H1 (cell line): ENCODE data around the gene WRAP53. TPM values are rescaled to one million over a fixed set of nuclear protein-coding genes. Genes with fewer than 3 reads are reported as not detected.

Experiments
- CTCF ChIA-PET: fragments of 300-600 bp; sonication (Branson Sonifier 250); formaldehyde crosslinking; loops from one replicate; lab custom pipeline; 2021; ENCODE audit not compliant: partially characterized antibody; lab: Charles Lee
- POLR2A ChIA-PET: fragments of 300-600 bp; sonication (Branson Sonifier 250); formaldehyde crosslinking; loops from one replicate; lab custom pipeline; 2021; ENCODE audit warnings: inconsistent platforms; ENCODE audit not compliant: partially characterized antibody; lab: Charles Lee
- DNase-seq, 2 experiments: peaks; one replicate each; pipeline versions ENCODE4 v3.0.0 to v3.0.0-alpha.2; 2010 to 2022; ENCODE audit warnings: low spot score in 2 of 2, low read depth in 1 of 2, mixed read lengths in 1 of 2
- FAIRE-seq: peaks from 2 replicates; lab custom pipeline; 2011; peaks lifted over from hg19 to GRCh38; lab: Jason Lieb, UNC
- H2AFZ ChIP-seq: 2 replicates; pipeline ENCODE4 v1.8.1; 2012; ENCODE audit warnings: low read length, inconsistent platforms
- H2AK5ac ChIP-seq: 2 replicates; pipeline ENCODE4 v1.6.1; 2013; ENCODE audit warnings: low read depth, low read length
- H2BK120ac ChIP-seq: replicated peaks from 2 replicates; pipeline ENCODE3; 2013; ENCODE audit warnings: low read depth, low read length, inconsistent platforms
- H2BK12ac ChIP-seq: 2 replicates; pipeline ENCODE4 v1.6.1; 2013; ENCODE audit warnings: low read depth, low read length
- H2BK15ac ChIP-seq: 2 replicates; pipeline ENCODE4 v1.6.1; 2013; ENCODE audit warnings: low read length
- H2BK20ac ChIP-seq: 2 replicates; pipeline ENCODE4 v1.6.1; 2013; ENCODE audit warnings: low read length
- H2BK5ac ChIP-seq: 2 replicates; pipeline ENCODE4 v1.6.1; 2013; ENCODE audit warnings: low read depth, low read length
- H3K14ac ChIP-seq: 2 replicates; pipeline ENCODE4 v1.6.1; 2013; ENCODE audit warnings: inconsistent platforms; ENCODE audit not compliant: insufficient read length
- H3K18ac ChIP-seq: 2 replicates; pipeline ENCODE4 v1.6.1; 2013; ENCODE audit warnings: low read length; ENCODE audit errors: extremely low read depth
- H3K23ac ChIP-seq: 2 replicates; pipeline ENCODE4 v1.6.1; 2013; ENCODE audit warnings: inconsistent platforms; ENCODE audit not compliant: insufficient read length
- H3K23me2 ChIP-seq: 2 replicates; pipeline ENCODE4 v1.6.1; 2013; ENCODE audit warnings: low read depth, low read length
- H3K27ac ChIP-seq: 2 replicates; pipeline ENCODE4 v1.6.1; 2011; ENCODE audit warnings: low read depth, low read length, inconsistent platforms
- H3K27me3 ChIP-seq, 4 experiments: replicated peaks in 1 of 4; 1 replicate in 1 of 4; 2 replicates in 3 of 4; pipeline versions ENCODE4 v1.6.1 to v1.8.1; 2011 to 2013; ENCODE audit warnings: low read length in 3 of 4, mild to moderate bottlenecking in 3 of 4, inconsistent platforms in 2 of 4, mixed read lengths in 2 of 4, moderate library complexity in 1 of 4; ENCODE audit not compliant: control insufficient read depth in 3 of 4, insufficient read depth in 3 of 4; ENCODE audit errors: extremely low read depth in 1 of 4
- H3K36me3 ChIP-seq, 4 experiments: 2 replicates each; pipeline versions ENCODE4 v1.6.1 to v1.8.1; 2011 to 2013; ENCODE audit warnings: mild to moderate bottlenecking in 4 of 4, low read length in 3 of 4, moderate library complexity in 2 of 4, control low read depth in 1 of 4, inconsistent platforms in 1 of 4; ENCODE audit not compliant: insufficient read depth in 4 of 4, control insufficient read depth in 2 of 4
- H3K4ac ChIP-seq: replicated peaks from 2 replicates; pipeline ENCODE3; 2013; ENCODE audit warnings: low read length, low read depth, mixed read lengths, inconsistent platforms; ENCODE audit not compliant: insufficient read length
- H3K4me1 ChIP-seq, 4 experiments: replicated peaks in 1 of 4; 1 replicate in 1 of 4; 2 replicates in 3 of 4; pipeline versions ENCODE4 v1.6.1 to v1.8.1; 2011 to 2013; ENCODE audit warnings: low read length in 3 of 4, inconsistent platforms in 2 of 4, mixed read lengths in 1 of 4; ENCODE audit not compliant: insufficient read depth in 4 of 4, control insufficient read depth in 3 of 4
- H3K4me2 ChIP-seq, 2 experiments: 2 replicates each; pipeline versions ENCODE4 v1.6.1 to v1.8.1; 2011 to 2013; ENCODE audit warnings: low read depth in 2 of 2, low read length in 2 of 2, control low read depth in 1 of 2, inconsistent platforms in 1 of 2, mild to moderate bottlenecking in 1 of 2; ENCODE audit not compliant: insufficient read depth in 1 of 2
- H3K4me3 ChIP-seq, 4 experiments: fragments of 200-600, 300-600 bp in 1 of 4; sonication (generic), shearing (Covaris generic), sonication (Bioruptor Twin) in 1 of 4; 2 replicates each; pipeline versions ENCODE4 v1.5.1 to v1.8.1; 2011 to 2016; ENCODE audit warnings: low read length in 4 of 4, low read depth in 3 of 4, control low read depth in 2 of 4, inconsistent platforms in 2 of 4, mild to moderate bottlenecking in 2 of 4, mixed read lengths in 1 of 4, moderate library complexity in 1 of 4; ENCODE audit not compliant: insufficient read depth in 2 of 4; ENCODE audit errors: extremely low read depth in 1 of 4
- H3K56ac ChIP-seq: replicated peaks from 2 replicates; pipeline ENCODE3; 2013; ENCODE audit warnings: low read depth, mild to moderate bottlenecking, mixed read lengths, low read length, inconsistent platforms; ENCODE audit not compliant: insufficient read length
- H3K79me1 ChIP-seq: 2 replicates; pipeline ENCODE4 v1.6.1; 2013; ENCODE audit warnings: low read depth, low read length, control low read depth
- H3K79me2 ChIP-seq, 2 experiments: 2 replicates each; pipeline versions ENCODE4 v1.6.1 to v1.8.1; 2012 to 2013; ENCODE audit warnings: low read length in 2 of 2, mild to moderate bottlenecking in 2 of 2, inconsistent platforms in 1 of 2; ENCODE audit not compliant: insufficient read depth in 2 of 2, control insufficient read depth in 1 of 2
- H3K9ac ChIP-seq, 4 experiments: replicated peaks in 1 of 4; 1 replicate in 1 of 4; 2 replicates in 3 of 4; pipeline versions ENCODE4 v1.6.1 to v1.8.1; 2011 to 2013; ENCODE audit warnings: low read depth in 3 of 4, low read length in 3 of 4, control low read depth in 2 of 4, mild to moderate bottlenecking in 2 of 4, moderate library complexity in 2 of 4, inconsistent platforms in 1 of 4; ENCODE audit errors: extremely low read depth in 1 of 4
- H3K9me3 ChIP-seq, 2 experiments: 2 replicates each; pipeline versions ENCODE4 v1.6.1 to v1.8.1; 2012 to 2013; ENCODE audit warnings: mild to moderate bottlenecking in 2 of 2, moderate library complexity in 2 of 2, control low read depth in 1 of 2, inconsistent platforms in 1 of 2, low read depth in 1 of 2, low read length in 1 of 2, mixed read lengths in 1 of 2; ENCODE audit not compliant: insufficient read depth in 2 of 2
- H4K20me1 ChIP-seq, 2 experiments: replicated peaks in 1 of 2; 2 replicates each; pipeline versions ENCODE3 to v1.8.1; 2011 to 2013; ENCODE audit warnings: inconsistent platforms in 2 of 2, low read length in 2 of 2, mild to moderate bottlenecking in 1 of 2; ENCODE audit not compliant: insufficient read depth in 2 of 2, control insufficient read depth in 1 of 2
- H4K5ac ChIP-seq: 2 replicates; pipeline ENCODE4 v1.6.1; 2013; ENCODE audit warnings: low read length, low read depth, mixed read lengths, inconsistent platforms; ENCODE audit not compliant: insufficient read length
- H4K8ac ChIP-seq: 2 replicates; pipeline ENCODE4 v1.8.0; 2013; ENCODE audit warnings: mild to moderate bottlenecking, moderate library complexity, low read length, inconsistent platforms; ENCODE audit not compliant: insufficient read depth; ENCODE audit errors: extremely low read depth
- H4K91ac ChIP-seq: replicated peaks from 2 replicates; pipeline ENCODE3; 2013; ENCODE audit warnings: low read length, mixed read lengths, inconsistent platforms; ENCODE audit not compliant: insufficient read length
- KDM5A ChIP-seq: fragments of 200-600 bp; IDR thresholded peaks from 2 replicates; pipeline ENCODE4 v1.7.1; 2012; ENCODE audit warnings: mild to moderate bottlenecking, low read length, inconsistent platforms, mixed read lengths
- WGBS, 2 experiments: shearing (Covaris generic) in 1 of 2; methylation state at CpG; one replicate each; pipeline versions ENCODE4 v1.1.6 to v1.1.7; 2013 to 2015; ENCODE audit warnings: low lambda C conversion rate in 2 of 2, mixed read lengths in 2 of 2, inconsistent platforms in 1 of 2, low coverage in 1 of 2, missing lambda C conversion rate in 1 of 2; ENCODE audit not compliant: insufficient replicate concordance in 2 of 2, insufficient coverage in 1 of 2, insufficient read length in 1 of 2; ENCODE audit errors: extremely low coverage in 1 of 2, missing lambda C conversion rate in 1 of 2; 5-methylcytosine and 5-hydroxymethylcytosine counted together
- polyA plus RNA-seq, 7 experiments: library from polyadenylated mRNA; depleted of rRNA in 3 of 7; stranded (reverse) in 5 of 7; unstranded in 2 of 7; fragments of >200 nt in 5 of 7; fragments of 200-250 nt in 2 of 7; gene quantifications; 1 replicate in 5 of 7; 2 replicates in 1 of 7; 4 replicates in 1 of 7; pipeline versions ENCODE4 v1.2.1 to v1.2.3, GENCODE V29; 2011 to 2013; ENCODE audit warnings: missing spikeins in 2 of 7, mixed read lengths in 2 of 7
- total RNA-seq: library from RNA; stranded (reverse); fragmentation: NEBNext Ultra II Directional; extraction: Animal tissue kit (Norgen Biotek cat#: 25700); gene quantifications from 2 replicates; pipeline ENCODE4 v1.2.1, GENCODE V29; 2021

WRAP53 gene
- total and polyA plus RNA-seq, 2 of the 8 experiments (the other 6 are each of a cell fraction or from before 2014, with no cell fraction given): 29.2 to 30.1 TPM

- Histone ChIP-seq H2BK5ac (no peak overlapping the region), H3K9me3 (no peaks in the 10 kb centered on the region), H3K56ac (no peak overlapping the region), H3K4me1 (peaks cover 5 to 17% (median 9%) of the 10 kb centered on the region in 4 experiments), H3K18ac (no peak overlapping the region), H3K27ac (no peak overlapping the region), H2BK20ac (no peak overlapping the region), H4K91ac (no peak overlapping the region), H3K4me3 (no peak overlapping the region), H2BK15ac (no peak overlapping the region)
- FAIRE-seq: no peak
- POLR2A ChIA-PET: no interaction called here
- no peak for TF ChIP-seq KDM5A
- TF ChIP-seq, all 59 proteins: peak for 0
- H3K36me3 ChIP-seq: no peaks in the 10 kb centered on the region
- H3K27me3 ChIP-seq: peaks cover 0 to 14% (median 7%) of the 10 kb centered on the region in 4 experiments; a peak in 3 of 7 replicates
- H3K23me2 ChIP-seq: peaks cover 9% of the 10 kb centered on the region
- no peak overlapping the region for H3K23ac ChIP-seq
- no peak overlapping the region for H4K5ac ChIP-seq
- H4K8ac ChIP-seq: no peak overlapping the region
- H3K4ac ChIP-seq: no peak overlapping the region
- no peak overlapping the region for H3K9ac ChIP-seq
- no peak overlapping the region for H2AK5ac ChIP-seq
- CTCF ChIA-PET: interaction anchor here (0.8 to 1.7 kb wide), 3 partner anchors 10 to 33 kb away, joined by 3 to 8 read pairs (median 3); partner anchors contain the start of gene TP53
- DNase-seq: no peak
- 75% methylated on average over 4 of the region's 4 CpGs; no CpG with 5 or more reads in 1 of the 2 experiments for WGBS, 2 experiments
- H2BK120ac ChIP-seq: no peak overlapping the region
- no peak overlapping the region for H2AFZ ChIP-seq
- H3K4me2 ChIP-seq: no peak overlapping the region
- H3K79me2 ChIP-seq: no peaks in the 10 kb centered on the region
- H3K79me1 ChIP-seq: no peaks in the 10 kb centered on the region; the same call in 1 of the 2 replicates
- H3K14ac ChIP-seq: no peak overlapping the region
- no peak overlapping the region for H2BK12ac ChIP-seq
- no peaks in the 10 kb centered on the region for H4K20me1 ChIP-seq
These were observed 31.8 kb downstream of the WRAP53 start for GRCh38 chr17:7720125-7720524.
